Measurements from ENCODE around the gene LCN12.

DNA sequence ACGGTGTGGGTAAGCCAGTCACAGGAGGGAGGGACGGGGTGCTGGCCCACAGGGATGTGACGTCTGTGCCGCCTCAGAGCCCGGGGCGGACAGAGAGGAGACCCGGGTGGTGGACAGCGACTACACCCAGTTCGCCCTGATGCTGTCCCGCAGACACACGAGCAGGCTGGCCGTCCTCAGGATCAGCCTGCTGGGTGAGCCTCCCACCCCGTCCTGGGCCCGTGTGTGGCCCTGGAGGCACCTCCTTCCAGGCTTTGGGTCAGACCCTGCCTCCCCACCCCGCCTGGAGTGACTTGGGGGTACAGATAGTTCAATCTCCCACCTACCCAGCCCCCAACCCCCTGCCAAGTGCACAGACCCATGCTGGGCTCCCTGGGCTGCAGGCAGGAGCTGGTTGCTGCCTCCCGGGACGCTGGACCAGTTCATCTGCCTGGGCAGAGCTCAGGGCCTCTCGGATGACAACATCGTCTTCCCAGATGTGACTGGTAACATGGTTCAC, 1.7 kb downstream of the LCN12 start:
- TF ChIP-seq, protein P1, sequence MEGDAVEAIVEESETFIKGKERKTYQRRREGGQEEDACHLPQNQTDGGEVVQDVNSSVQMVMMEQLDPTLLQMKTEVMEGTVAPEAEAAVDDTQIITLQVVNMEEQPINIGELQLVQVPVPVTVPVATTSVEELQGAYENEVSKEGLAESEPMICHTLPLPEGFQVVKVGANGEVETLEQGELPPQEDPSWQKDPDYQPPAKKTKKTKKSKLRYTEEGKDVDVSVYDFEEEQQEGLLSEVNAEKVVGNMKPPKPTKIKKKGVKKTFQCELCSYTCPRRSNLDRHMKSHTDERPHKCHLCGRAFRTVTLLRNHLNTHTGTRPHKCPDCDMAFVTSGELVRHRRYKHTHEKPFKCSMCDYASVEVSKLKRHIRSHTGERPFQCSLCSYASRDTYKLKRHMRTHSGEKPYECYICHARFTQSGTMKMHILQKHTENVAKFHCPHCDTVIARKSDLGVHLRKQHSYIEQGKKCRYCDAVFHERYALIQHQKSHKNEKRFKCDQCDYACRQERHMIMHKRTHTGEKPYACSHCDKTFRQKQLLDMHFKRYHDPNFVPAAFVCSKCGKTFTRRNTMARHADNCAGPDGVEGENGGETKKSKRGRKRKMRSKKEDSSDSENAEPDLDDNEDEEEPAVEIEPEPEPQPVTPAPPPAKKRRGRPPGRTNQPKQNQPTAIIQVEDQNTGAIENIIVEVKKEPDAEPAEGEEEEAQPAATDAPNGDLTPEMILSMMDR (IDR thresholded peaks at IDR 0.05; ENCODE audit: insufficient read depth, low read length), result no peak
- TF ChIP-seq, protein P2, sequence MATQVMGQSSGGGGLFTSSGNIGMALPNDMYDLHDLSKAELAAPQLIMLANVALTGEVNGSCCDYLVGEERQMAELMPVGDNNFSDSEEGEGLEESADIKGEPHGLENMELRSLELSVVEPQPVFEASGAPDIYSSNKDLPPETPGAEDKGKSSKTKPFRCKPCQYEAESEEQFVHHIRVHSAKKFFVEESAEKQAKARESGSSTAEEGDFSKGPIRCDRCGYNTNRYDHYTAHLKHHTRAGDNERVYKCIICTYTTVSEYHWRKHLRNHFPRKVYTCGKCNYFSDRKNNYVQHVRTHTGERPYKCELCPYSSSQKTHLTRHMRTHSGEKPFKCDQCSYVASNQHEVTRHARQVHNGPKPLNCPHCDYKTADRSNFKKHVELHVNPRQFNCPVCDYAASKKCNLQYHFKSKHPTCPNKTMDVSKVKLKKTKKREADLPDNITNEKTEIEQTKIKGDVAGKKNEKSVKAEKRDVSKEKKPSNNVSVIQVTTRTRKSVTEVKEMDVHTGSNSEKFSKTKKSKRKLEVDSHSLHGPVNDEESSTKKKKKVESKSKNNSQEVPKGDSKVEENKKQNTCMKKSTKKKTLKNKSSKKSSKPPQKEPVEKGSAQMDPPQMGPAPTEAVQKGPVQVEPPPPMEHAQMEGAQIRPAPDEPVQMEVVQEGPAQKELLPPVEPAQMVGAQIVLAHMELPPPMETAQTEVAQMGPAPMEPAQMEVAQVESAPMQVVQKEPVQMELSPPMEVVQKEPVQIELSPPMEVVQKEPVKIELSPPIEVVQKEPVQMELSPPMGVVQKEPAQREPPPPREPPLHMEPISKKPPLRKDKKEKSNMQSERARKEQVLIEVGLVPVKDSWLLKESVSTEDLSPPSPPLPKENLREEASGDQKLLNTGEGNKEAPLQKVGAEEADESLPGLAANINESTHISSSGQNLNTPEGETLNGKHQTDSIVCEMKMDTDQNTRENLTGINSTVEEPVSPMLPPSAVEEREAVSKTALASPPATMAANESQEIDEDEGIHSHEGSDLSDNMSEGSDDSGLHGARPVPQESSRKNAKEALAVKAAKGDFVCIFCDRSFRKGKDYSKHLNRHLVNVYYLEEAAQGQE (IDR thresholded peaks at IDR 0.05; ENCODE audit: insufficient replicate concordance, low read depth), result no peak
- TF ChIP-seq GABPA (IDR thresholded peaks at IDR 0.05; ENCODE audit: low read depth), result no peak

Measured in HL-60 (cell line).